PC-9 (cell line): ENCODE measurements around the gene CLCN5.

ENCODE experiments used
- EZH2 ChIP-seq: fragments of 200-600 bp; sonication (generic); IDR thresholded peaks from 2 replicates; pipeline ENCODE4 v1.8.0; 2017; ENCODE audit warnings: antibody characterized with exemption, low read depth
- TF ChIP-seq, protein P1 (sequence below): fragments of 200-600 bp; sonication (generic); conservative IDR thresholded peaks from 2 replicates; pipeline ENCODE4 v1.6.1; 2017; ENCODE audit warnings: mixed run types, antibody characterized with exemption, mild to moderate bottlenecking, moderate library complexity

DNA sequence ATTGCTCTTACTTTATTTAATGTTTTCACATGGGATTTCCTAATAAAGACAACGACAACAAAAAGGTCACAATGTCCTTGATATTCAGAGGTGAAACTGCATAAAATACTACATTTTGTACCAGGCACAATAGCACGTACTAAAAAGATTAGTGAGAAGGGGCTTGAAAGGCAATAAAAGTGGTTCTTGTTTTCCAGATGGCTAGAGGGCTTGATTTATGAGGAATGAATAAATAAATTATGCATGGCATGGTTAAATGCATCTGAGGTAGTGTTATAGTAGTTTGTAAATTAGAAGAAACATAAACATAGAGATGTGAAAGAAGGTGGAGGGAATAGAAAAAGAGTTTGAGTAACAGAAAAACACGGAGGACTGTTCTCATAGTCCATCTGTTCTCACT, 123.4 kb downstream of the CLCN5 start:
- no peak for TF ChIP-seq EZH2
- TF ChIP-seq, protein P1, sequence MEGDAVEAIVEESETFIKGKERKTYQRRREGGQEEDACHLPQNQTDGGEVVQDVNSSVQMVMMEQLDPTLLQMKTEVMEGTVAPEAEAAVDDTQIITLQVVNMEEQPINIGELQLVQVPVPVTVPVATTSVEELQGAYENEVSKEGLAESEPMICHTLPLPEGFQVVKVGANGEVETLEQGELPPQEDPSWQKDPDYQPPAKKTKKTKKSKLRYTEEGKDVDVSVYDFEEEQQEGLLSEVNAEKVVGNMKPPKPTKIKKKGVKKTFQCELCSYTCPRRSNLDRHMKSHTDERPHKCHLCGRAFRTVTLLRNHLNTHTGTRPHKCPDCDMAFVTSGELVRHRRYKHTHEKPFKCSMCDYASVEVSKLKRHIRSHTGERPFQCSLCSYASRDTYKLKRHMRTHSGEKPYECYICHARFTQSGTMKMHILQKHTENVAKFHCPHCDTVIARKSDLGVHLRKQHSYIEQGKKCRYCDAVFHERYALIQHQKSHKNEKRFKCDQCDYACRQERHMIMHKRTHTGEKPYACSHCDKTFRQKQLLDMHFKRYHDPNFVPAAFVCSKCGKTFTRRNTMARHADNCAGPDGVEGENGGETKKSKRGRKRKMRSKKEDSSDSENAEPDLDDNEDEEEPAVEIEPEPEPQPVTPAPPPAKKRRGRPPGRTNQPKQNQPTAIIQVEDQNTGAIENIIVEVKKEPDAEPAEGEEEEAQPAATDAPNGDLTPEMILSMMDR: no peak
